WTC11 (cell line): ENCODE data around the gene ERVK3-1. TPM values are rescaled to one million over a fixed set of nuclear protein-coding genes. Genes with fewer than 3 reads are reported as not detected.

Experiments used
- ATAC-seq: fragments of 200-7000 bp; cut with Tn5 transposase; 2 replicates; pipeline ENCODE4 v1.10.0; 2021; ENCODE audit warnings: mild to moderate bottlenecking, moderate library complexity
- CTCF ChIA-PET: fragments of 300-600 bp; sonication (Branson Sonifier 250); formaldehyde crosslinking; loops from one replicate; lab custom pipeline; 2021; ENCODE audit warnings: antibody characterized with exemption; lab: Charles Lee
- POLR2A ChIA-PET: fragments of 350-600 bp; sonication (Branson Sonifier 250); formaldehyde crosslinking; loops from one replicate; lab custom pipeline; 2021; ENCODE audit warnings: antibody characterized with exemption; lab: Charles Lee
- DNase-seq: peaks from one replicate; pipeline ENCODE4 v3.0.0; 2021; ENCODE audit warnings: low spot score
- H3K27ac Mint-ChIP-seq: 2 replicates; pipeline ENCODE4 v1.8.0; 2021; ENCODE audit warnings: mixed read lengths
- H3K27me3 Mint-ChIP-seq: 2 replicates; pipeline ENCODE4 v1.8.0; 2021; ENCODE audit warnings: low read depth, mild to moderate bottlenecking, moderate library complexity, mixed read lengths
- H3K36me3 Mint-ChIP-seq: 2 replicates; pipeline ENCODE4 v1.8.0; 2021; ENCODE audit warnings: mixed read lengths
- H3K4me1 Mint-ChIP-seq: 2 replicates; pipeline ENCODE4 v1.8.0; 2022; ENCODE audit warnings: mixed read lengths
- H3K4me3 Mint-ChIP-seq: 2 replicates; pipeline ENCODE4 v1.8.0; 2021; ENCODE audit warnings: mild to moderate bottlenecking, moderate library complexity, mixed read lengths
- H3K9me3 Mint-ChIP-seq: 2 replicates; pipeline ENCODE4 v1.8.0; 2021; ENCODE audit warnings: mixed read lengths
- CREB1 ChIP-seq: sonication (generic); formaldehyde crosslinking; IDR thresholded peaks from 2 replicates; pipeline ENCODE4 v1.8.0; 2023; ENCODE audit warnings: mild to moderate bottlenecking, missing genetic modification reagents
- CREM ChIP-seq: sonication (generic); formaldehyde crosslinking; IDR thresholded peaks from 2 replicates; pipeline ENCODE4 v1.8.1; 2022; ENCODE audit warnings: mild to moderate bottlenecking, missing genetic modification reagents, moderate library complexity
- ELF4 ChIP-seq: sonication (generic); formaldehyde crosslinking; IDR thresholded peaks from 2 replicates; pipeline ENCODE4 v1.8.1; 2022; ENCODE audit warnings: low read depth, mild to moderate bottlenecking, moderate library complexity, missing genetic modification reagents
- FOXP4 ChIP-seq: sonication (generic); formaldehyde crosslinking; IDR thresholded peaks from 2 replicates; pipeline ENCODE4 v1.8.0; 2022; ENCODE audit warnings: mild to moderate bottlenecking, missing genetic modification reagents
- GRHL2 ChIP-seq: fragments of 250-450 bp; sonication (Bioruptor Pico); IDR thresholded peaks from 2 replicates; pipeline ENCODE4 v1.8.0; 2022; ENCODE audit warnings: mild to moderate bottlenecking, moderate library complexity; ENCODE audit not compliant: insufficient replicate concordance, severe bottlenecking
- JUN ChIP-seq: sonication (generic); formaldehyde crosslinking; IDR thresholded peaks from 2 replicates; pipeline ENCODE4 v1.8.0; 2023; ENCODE audit warnings: mild to moderate bottlenecking, missing genetic modification reagents
- MYBL2 ChIP-seq: sonication (generic); formaldehyde crosslinking; IDR thresholded peaks from 2 replicates; pipeline ENCODE4 v1.8.1; 2023; ENCODE audit warnings: mild to moderate bottlenecking, moderate library complexity, missing genetic modification reagents
- SMAD3 ChIP-seq: sonication (generic); formaldehyde crosslinking; IDR thresholded peaks from 2 replicates; pipeline ENCODE4 v1.8.0; 2022; ENCODE audit warnings: missing genetic modification reagents, mild to moderate bottlenecking, borderline replicate concordance
- SP1 ChIP-seq: sonication (generic); formaldehyde crosslinking; conservative IDR thresholded peaks from 2 replicates; pipeline ENCODE4 v1.8.1; 2022; ENCODE audit warnings: missing genetic modification reagents
- TEAD4 ChIP-seq: sonication (generic); formaldehyde crosslinking; IDR thresholded peaks from 2 replicates; pipeline ENCODE4 v1.8.0; 2022; ENCODE audit warnings: mild to moderate bottlenecking, missing genetic modification reagents
- ZNF138 ChIP-seq: sonication (generic); formaldehyde crosslinking; conservative IDR thresholded peaks from 2 replicates; pipeline ENCODE4 v1.8.1; 2022; ENCODE audit warnings: mild to moderate bottlenecking, moderate library complexity, missing genetic modification reagents
- ZNF425 ChIP-seq: fragments of 250-450 bp; sonication (Bioruptor Pico); conservative IDR thresholded peaks from 2 replicates; pipeline ENCODE4 v1.9.0; 2021; ENCODE audit warnings: mild to moderate bottlenecking
- ZNF512 ChIP-seq: sonication (generic); formaldehyde crosslinking; IDR thresholded peaks from 2 replicates; pipeline ENCODE4 v1.8.1; 2022; ENCODE audit warnings: missing genetic modification reagents, borderline replicate concordance
- total RNA-seq: library from RNA; stranded (reverse); gene quantifications from 3 replicates; pipeline ENCODE4 v1.2.3, GENCODE V29; 2021
- TF ChIP-seq, protein P1 (sequence below): sonication (generic); formaldehyde crosslinking; IDR thresholded peaks from 2 replicates; pipeline ENCODE4 v1.8.1; 2023; ENCODE audit warnings: mild to moderate bottlenecking, moderate library complexity, missing genetic modification reagents
- TF ChIP-seq, protein P2 (sequence below): sonication (generic); formaldehyde crosslinking; IDR thresholded peaks from 2 replicates; pipeline ENCODE4 v1.8.0; 2023; ENCODE audit warnings: mild to moderate bottlenecking, missing genetic modification reagents
- TF ChIP-seq, protein P3 (sequence below): sonication (generic); formaldehyde crosslinking; IDR thresholded peaks from 2 replicates; pipeline ENCODE4 v1.8.1; 2023; ENCODE audit warnings: mild to moderate bottlenecking, missing genetic modification reagents, moderate library complexity
- TF ChIP-seq, protein P4 (sequence below): sonication (generic); formaldehyde crosslinking; IDR thresholded peaks from 2 replicates; pipeline ENCODE4 v1.8.0; 2023; ENCODE audit warnings: missing genetic modification reagents
- TF ChIP-seq, protein P5 (sequence below): sonication (generic); formaldehyde crosslinking; IDR thresholded peaks from 2 replicates; pipeline ENCODE4 v1.8.0; 2022; ENCODE audit warnings: mild to moderate bottlenecking, missing genetic modification reagents
- TF ChIP-seq, protein P6 (sequence below): sonication (generic); formaldehyde crosslinking; IDR thresholded peaks from 2 replicates; pipeline ENCODE4 v1.8.1; 2022; ENCODE audit warnings: mild to moderate bottlenecking, missing genetic modification reagents, moderate library complexity, borderline replicate concordance

Gene ERVK3-1
- total RNA-seq, 1 experiment from 2014 or later: 26.0 TPM

DNA sequence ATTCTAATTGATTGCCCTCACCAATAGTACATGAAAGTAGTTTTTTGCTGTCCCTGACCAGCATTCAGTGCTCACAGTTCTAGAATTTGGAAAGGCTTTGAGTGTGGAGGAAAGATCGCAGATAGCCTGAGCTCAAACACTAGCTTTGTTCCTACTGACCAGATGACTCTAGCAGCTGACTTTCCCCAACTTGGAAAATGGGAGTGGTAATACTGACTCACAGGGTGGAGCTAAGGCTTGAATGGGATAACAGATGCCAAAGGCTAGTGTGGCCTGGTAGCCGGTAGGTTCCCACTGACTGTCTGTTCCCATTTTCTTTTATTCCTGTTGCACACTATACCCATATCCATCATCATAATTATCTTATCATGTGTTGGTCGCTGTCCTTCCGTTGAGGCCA lies 25.3 kb downstream of the ERVK3-1 start (continued):
- no peak for TF ChIP-seq ZNF425 (CRISPR knock-in tag)
- TF ChIP-seq, protein P1, sequence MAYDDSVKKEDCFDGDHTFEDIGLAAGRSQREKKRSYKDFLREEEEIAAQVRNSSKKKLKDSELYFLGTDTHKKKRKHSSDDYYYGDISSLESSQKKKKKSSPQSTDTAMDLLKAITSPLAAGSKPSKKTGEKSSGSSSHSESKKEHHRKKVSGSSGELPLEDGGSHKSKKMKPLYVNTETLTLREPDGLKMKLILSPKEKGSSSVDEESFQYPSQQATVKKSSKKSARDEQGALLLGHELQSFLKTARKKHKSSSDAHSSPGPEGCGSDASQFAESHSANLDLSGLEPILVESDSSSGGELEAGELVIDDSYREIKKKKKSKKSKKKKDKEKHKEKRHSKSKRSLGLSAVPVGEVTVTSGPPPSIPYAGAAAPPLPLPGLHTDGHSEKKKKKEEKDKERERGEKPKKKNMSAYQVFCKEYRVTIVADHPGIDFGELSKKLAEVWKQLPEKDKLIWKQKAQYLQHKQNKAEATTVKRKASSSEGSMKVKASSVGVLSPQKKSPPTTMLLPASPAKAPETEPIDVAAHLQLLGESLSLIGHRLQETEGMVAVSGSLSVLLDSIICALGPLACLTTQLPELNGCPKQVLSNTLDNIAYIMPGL (CRISPR knock-in tag): no peak
- TF ChIP-seq TEAD4 (CRISPR knock-in tag): no peak
- no peak for TF ChIP-seq ZNF512 (CRISPR knock-in tag)
- no peak for TF ChIP-seq ELF4 (CRISPR knock-in tag)
- TF ChIP-seq JUN (CRISPR knock-in tag): no peak
- no peak for TF ChIP-seq SMAD3 (CRISPR knock-in tag)
- TF ChIP-seq, protein P2, sequence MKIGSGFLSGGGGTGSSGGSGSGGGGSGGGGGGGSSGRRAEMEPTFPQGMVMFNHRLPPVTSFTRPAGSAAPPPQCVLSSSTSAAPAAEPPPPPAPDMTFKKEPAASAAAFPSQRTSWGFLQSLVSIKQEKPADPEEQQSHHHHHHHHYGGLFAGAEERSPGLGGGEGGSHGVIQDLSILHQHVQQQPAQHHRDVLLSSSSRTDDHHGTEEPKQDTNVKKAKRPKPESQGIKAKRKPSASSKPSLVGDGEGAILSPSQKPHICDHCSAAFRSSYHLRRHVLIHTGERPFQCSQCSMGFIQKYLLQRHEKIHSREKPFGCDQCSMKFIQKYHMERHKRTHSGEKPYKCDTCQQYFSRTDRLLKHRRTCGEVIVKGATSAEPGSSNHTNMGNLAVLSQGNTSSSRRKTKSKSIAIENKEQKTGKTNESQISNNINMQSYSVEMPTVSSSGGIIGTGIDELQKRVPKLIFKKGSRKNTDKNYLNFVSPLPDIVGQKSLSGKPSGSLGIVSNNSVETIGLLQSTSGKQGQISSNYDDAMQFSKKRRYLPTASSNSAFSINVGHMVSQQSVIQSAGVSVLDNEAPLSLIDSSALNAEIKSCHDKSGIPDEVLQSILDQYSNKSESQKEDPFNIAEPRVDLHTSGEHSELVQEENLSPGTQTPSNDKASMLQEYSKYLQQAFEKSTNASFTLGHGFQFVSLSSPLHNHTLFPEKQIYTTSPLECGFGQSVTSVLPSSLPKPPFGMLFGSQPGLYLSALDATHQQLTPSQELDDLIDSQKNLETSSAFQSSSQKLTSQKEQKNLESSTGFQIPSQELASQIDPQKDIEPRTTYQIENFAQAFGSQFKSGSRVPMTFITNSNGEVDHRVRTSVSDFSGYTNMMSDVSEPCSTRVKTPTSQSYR (CRISPR knock-in tag): no peak
- TF ChIP-seq ZNF138: no peak
- TF ChIP-seq, protein P3, sequence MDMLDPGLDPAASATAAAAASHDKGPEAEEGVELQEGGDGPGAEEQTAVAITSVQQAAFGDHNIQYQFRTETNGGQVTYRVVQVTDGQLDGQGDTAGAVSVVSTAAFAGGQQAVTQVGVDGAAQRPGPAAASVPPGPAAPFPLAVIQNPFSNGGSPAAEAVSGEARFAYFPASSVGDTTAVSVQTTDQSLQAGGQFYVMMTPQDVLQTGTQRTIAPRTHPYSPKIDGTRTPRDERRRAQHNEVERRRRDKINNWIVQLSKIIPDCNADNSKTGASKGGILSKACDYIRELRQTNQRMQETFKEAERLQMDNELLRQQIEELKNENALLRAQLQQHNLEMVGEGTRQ (CRISPR knock-in tag): no peak
- TF ChIP-seq GRHL2: no peak
- no peak for TF ChIP-seq FOXP4
- TF ChIP-seq, protein P4, sequence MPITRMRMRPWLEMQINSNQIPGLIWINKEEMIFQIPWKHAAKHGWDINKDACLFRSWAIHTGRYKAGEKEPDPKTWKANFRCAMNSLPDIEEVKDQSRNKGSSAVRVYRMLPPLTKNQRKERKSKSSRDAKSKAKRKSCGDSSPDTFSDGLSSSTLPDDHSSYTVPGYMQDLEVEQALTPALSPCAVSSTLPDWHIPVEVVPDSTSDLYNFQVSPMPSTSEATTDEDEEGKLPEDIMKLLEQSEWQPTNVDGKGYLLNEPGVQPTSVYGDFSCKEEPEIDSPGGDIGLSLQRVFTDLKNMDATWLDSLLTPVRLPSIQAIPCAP (CRISPR knock-in tag): no peak

DNA sequence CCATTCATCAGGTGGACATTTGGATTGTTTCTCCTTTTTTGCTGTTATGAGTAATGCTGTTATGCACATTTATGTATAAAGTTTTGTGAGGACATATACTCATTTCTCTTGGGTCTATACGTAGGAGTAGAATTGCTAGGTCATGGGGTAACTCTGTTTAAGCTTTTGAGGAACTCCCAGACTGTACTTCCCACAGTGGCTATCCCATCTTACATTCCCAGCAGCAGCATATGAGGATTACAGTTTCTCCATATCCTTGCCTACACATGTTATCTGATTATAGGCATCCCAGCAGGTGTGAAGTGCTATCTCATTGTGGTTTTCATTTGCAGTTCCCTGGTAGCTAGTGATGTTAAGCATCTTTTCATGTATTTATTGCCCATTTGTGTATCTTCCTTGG lies 27.5 kb downstream of the ERVK3-1 start:
- peaks cover 4% of the 10 kb centered on the region; the same call in 1 of the 2 replicates for H3K4me1 Mint-ChIP-seq
- DNase-seq: no peak
- H3K4me3 Mint-ChIP-seq: no peak overlapping the region
- peaks cover 7% of the 10 kb centered on the region for H3K36me3 Mint-ChIP-seq
- no peaks in the 10 kb centered on the region for H3K27me3 Mint-ChIP-seq
- TF ChIP-seq SP1 (CRISPR knock-in tag) (no peak), CREB1 (CRISPR knock-in tag) (no peak), CREM (no peak), ZNF512 (CRISPR knock-in tag) (no peak), MYBL2 (no peak)
- TF ChIP-seq, protein P5, sequence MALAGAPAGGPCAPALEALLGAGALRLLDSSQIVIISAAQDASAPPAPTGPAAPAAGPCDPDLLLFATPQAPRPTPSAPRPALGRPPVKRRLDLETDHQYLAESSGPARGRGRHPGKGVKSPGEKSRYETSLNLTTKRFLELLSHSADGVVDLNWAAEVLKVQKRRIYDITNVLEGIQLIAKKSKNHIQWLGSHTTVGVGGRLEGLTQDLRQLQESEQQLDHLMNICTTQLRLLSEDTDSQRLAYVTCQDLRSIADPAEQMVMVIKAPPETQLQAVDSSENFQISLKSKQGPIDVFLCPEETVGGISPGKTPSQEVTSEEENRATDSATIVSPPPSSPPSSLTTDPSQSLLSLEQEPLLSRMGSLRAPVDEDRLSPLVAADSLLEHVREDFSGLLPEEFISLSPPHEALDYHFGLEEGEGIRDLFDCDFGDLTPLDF (CRISPR knock-in tag): no peak
- TF ChIP-seq, protein P6, sequence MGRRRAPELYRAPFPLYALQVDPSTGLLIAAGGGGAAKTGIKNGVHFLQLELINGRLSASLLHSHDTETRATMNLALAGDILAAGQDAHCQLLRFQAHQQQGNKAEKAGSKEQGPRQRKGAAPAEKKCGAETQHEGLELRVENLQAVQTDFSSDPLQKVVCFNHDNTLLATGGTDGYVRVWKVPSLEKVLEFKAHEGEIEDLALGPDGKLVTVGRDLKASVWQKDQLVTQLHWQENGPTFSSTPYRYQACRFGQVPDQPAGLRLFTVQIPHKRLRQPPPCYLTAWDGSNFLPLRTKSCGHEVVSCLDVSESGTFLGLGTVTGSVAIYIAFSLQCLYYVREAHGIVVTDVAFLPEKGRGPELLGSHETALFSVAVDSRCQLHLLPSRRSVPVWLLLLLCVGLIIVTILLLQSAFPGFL: no peak
- no peaks in the 10 kb centered on the region for H3K9me3 Mint-ChIP-seq
- no peak for ATAC-seq
- H3K27ac Mint-ChIP-seq: no peak overlapping the region
- ChIA-PET CTCF (interaction anchor here (1.3 kb wide), 1 partner anchor 15 kb away, joined by 3 read pairs; no protein-coding TSS in a partner anchor), POLR2A (no interaction called here)
